ENCODE measurements around the gene CITED2. TPM values are rescaled to one million over a fixed set of nuclear protein-coding genes. Genes with fewer than 3 reads are reported as not detected.

CITED2 gene
- polyA plus RNA-seq, 1 donor (not counting 4 experiments of a cell fraction or from before 2014, with no cell fraction given), result 25.0 TPM

DNA sequence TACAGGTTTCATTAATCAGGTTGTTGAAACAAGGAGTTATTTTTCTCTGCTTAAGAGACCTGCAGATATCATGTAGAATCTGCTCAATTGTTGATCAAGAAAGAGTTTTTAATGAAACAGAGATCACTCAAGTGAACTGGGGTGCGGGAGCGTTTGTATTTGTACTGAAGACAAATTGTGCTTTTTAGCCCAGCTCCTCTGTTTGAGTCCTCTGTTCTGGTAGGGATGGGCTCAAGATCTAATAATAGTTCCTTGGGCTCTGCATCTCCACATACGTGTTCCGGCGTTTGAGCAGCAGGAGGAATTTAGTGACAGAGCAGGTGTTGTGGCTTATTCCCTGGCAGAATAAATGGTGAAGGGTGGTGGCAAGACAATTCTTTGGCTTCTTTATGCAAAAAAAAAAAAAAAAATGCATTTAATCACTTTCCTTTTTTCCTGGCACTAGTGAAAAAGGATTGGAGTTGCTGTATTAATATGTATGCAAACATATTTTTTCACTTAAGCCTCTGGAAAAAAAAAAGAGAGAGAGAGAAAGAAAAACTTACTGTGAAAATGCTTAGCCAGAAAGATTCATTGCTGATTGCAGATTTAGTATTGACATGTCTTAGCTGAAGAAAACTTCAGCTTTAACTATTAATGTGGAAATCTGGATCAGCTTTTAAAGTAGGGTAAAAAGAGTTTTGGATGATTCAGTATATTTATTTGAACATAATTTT lies 4.0 kb downstream of the CITED2 start:
- TF ChIP-seq EZH2 (IDR thresholded peaks at IDR 0.05; ENCODE audit: low read length), result no peak
- TF ChIP-seq, protein P1, sequence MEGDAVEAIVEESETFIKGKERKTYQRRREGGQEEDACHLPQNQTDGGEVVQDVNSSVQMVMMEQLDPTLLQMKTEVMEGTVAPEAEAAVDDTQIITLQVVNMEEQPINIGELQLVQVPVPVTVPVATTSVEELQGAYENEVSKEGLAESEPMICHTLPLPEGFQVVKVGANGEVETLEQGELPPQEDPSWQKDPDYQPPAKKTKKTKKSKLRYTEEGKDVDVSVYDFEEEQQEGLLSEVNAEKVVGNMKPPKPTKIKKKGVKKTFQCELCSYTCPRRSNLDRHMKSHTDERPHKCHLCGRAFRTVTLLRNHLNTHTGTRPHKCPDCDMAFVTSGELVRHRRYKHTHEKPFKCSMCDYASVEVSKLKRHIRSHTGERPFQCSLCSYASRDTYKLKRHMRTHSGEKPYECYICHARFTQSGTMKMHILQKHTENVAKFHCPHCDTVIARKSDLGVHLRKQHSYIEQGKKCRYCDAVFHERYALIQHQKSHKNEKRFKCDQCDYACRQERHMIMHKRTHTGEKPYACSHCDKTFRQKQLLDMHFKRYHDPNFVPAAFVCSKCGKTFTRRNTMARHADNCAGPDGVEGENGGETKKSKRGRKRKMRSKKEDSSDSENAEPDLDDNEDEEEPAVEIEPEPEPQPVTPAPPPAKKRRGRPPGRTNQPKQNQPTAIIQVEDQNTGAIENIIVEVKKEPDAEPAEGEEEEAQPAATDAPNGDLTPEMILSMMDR (optimal IDR thresholded peaks at IDR 0.05 in 1 of 3, IDR thresholded peaks at IDR 0.05 in 1 of 3, conservative IDR thresholded peaks at IDR 0.05 in 1 of 3; ENCODE audit: extremely low read depth in 1 of 3, insufficient read depth in 2 of 3, low read length in 3 of 3), result no peak

DNA sequence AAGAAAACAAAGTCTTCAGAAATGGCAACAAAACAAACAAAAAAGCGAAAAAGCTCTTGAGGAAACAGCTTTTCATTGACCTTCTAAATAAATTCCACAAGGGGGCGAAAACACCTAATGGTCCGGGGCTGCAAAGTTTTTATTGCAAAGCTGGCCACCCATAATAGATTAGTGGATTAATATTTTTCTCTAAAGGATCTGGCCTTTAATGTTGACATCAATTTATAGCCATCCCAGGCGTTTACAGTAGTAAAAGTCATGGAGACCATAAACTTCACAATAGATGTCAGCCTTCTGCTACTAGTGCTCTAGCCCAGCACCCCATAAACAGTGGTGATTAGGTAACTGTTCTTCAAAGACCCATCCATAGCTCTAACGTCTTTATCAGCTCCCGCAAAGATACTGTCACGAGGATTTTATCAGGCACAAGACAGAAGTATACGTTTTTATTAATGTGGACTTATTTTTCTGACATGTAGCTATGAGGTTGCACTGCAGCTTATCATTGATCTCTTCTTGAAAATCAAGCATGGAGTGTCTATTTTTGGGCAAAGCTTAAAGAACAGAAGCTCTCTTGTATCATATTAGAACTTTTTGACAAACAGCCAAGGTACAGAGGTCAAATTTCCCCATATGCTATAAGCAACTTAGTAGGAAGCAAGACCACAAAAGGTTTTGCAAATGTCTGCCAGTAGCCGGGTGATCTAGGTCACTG lies 4.7 kb downstream of the CITED2 start:
- Histone ChIP-seq H2AFZ (ENCODE audit: control insufficient read depth, low read length) (no peak overlapping the region), H3K4me3 (ENCODE audit: control insufficient read depth in 2 of 3, extremely low read depth in 1 of 3, insufficient read depth in 2 of 3, low read depth in 1 of 3, low read length in 3 of 3) (no peak overlapping the region)

More for the DNA sequence above, 4.0 kb downstream of the CITED2 start:
- dilution Hi-C loops (cut with MboI; ENCODE audit: extremely low pct_ligation_motif_present, low sequenced_read_pairs), result no loop called here
- Histone ChIP-seq H2AFZ (ENCODE audit: control insufficient read depth, low read length) (no peak overlapping the region), H3K9ac (ENCODE audit: control insufficient read depth, extremely low read depth, insufficient read depth, low read length) (no peak overlapping the region), H3K9me3 (ENCODE audit: control insufficient read depth, low read depth, low read length) (no peaks in the 10 kb centered on the region), H3K36me3 (ENCODE audit: control insufficient read depth in 2 of 2, extremely low read depth in 1 of 2, insufficient read depth in 2 of 2, low read length in 2 of 2) (no peaks in the 10 kb centered on the region), H3K27me3 (ENCODE audit: control insufficient read depth, extremely low read depth, insufficient read depth, low read length) (no peaks in the 10 kb centered on the region), H3K4me2 (ENCODE audit: control insufficient read depth, extremely low read depth, insufficient read depth, low read depth, low read length) (peak overlapping the region; percentile 27), H3K9me1 (ENCODE audit: control insufficient read depth, extremely low read depth, insufficient read depth, low read length) (no peaks in the 10 kb centered on the region), H3K4me3 (ENCODE audit: control insufficient read depth in 2 of 3, extremely low read depth in 1 of 3, insufficient read depth in 2 of 3, low read depth in 1 of 3, low read length in 3 of 3) (no peak overlapping the region), H3K27ac (ENCODE audit: control insufficient read depth, insufficient read depth, low read length) (no peak overlapping the region), H3K79me2 (ENCODE audit: control insufficient read depth, insufficient read depth, low read length) (peaks cover 18% of the 10 kb centered on the region), H4K20me1 (ENCODE audit: control insufficient read depth, extremely low read depth, insufficient read depth, low read length) (no peaks in the 10 kb centered on the region), H3K4me1 (ENCODE audit: control insufficient read depth, extremely low read depth, insufficient read depth, low read length) (peaks cover 29% of the 10 kb centered on the region)
- no peak for FAIRE-seq
- no peak for DNase-seq (ENCODE audit: low read depth, low spot score)

More for the DNA sequence above, 4.7 kb downstream of the CITED2 start:
- TF ChIP-seq, protein P1 (optimal IDR thresholded peaks at IDR 0.05 in 1 of 3, IDR thresholded peaks at IDR 0.05 in 1 of 3, conservative IDR thresholded peaks at IDR 0.05 in 1 of 3; ENCODE audit: extremely low read depth in 1 of 3, insufficient read depth in 2 of 3, low read length in 3 of 3), result peak; percentile 42 to 49 (median 47)
- TF ChIP-seq EZH2 (IDR thresholded peaks at IDR 0.05; ENCODE audit: low read length), result no peak
- dilution Hi-C loops (cut with MboI; ENCODE audit: extremely low pct_ligation_motif_present, low sequenced_read_pairs), result no loop called here
- Histone ChIP-seq H4K20me1 (ENCODE audit: control insufficient read depth, extremely low read depth, insufficient read depth, low read length) (no peaks in the 10 kb centered on the region), H3K36me3 (ENCODE audit: control insufficient read depth in 2 of 2, extremely low read depth in 1 of 2, insufficient read depth in 2 of 2, low read length in 2 of 2) (no peaks in the 10 kb centered on the region), H3K27me3 (ENCODE audit: control insufficient read depth, extremely low read depth, insufficient read depth, low read length) (no peaks in the 10 kb centered on the region), H3K9me1 (ENCODE audit: control insufficient read depth, extremely low read depth, insufficient read depth, low read length) (no peaks in the 10 kb centered on the region), H3K79me2 (ENCODE audit: control insufficient read depth, insufficient read depth, low read length) (peaks cover 18% of the 10 kb centered on the region), H3K9me3 (ENCODE audit: control insufficient read depth, low read depth, low read length) (no peaks in the 10 kb centered on the region), H3K9ac (ENCODE audit: control insufficient read depth, extremely low read depth, insufficient read depth, low read length) (no peak overlapping the region), H3K27ac (ENCODE audit: control insufficient read depth, insufficient read depth, low read length) (no peak overlapping the region), H3K4me1 (ENCODE audit: control insufficient read depth, extremely low read depth, insufficient read depth, low read length) (peaks cover 29% of the 10 kb centered on the region), H3K4me2 (ENCODE audit: control insufficient read depth, extremely low read depth, insufficient read depth, low read depth, low read length) (peak overlapping the region; percentile 8)
- FAIRE-seq (no peak), DNase-seq (ENCODE audit: low read depth, low spot score) (no peak)
